Activated T-helper 1 cell treated with anti-CD3 and anti-CD28 coated beads, Interleukin-12 subunit alpha, Interleukin-12 subunit beta, Interleukin-2, Interleukin-4 antibody, amounts not matched to agents 30 ng/mL and 10 ng/mL and 1 ng/mL, durations not matched to agents 14 hours and 24 hours and 36 hours (primary cell): Measurements from ENCODE around the gene P2RX7. TPM values are rescaled to one million over a fixed set of nuclear protein-coding genes. Genes with fewer than 3 reads are reported as not detected.
A peak's percentile ranks its signal among the peaks of the same experiment; 100 is the strongest.
"Not testable (repeated sequence)": the region's sequence is repeated elsewhere in the genome, so short reads cannot be mapped to it uniquely, and the experiment has no call there.

Experiments
- DNase-seq: peaks from one replicate; pipeline ENCODE4 v3.0.0; 2021; ENCODE audit warnings: low spot score
- H3K27ac Mint-ChIP-seq: one replicate; pipeline ENCODE4 v1.8.0; 2021; ENCODE audit warnings: mild to moderate bottlenecking, mixed read lengths
- H3K27me3 Mint-ChIP-seq: one replicate; pipeline ENCODE4 v1.8.0; 2022; ENCODE audit warnings: mild to moderate bottlenecking, moderate library complexity, mixed read lengths; ENCODE audit not compliant: insufficient read depth
- H3K36me3 Mint-ChIP-seq: one replicate; pipeline ENCODE4 v1.8.0; 2021; ENCODE audit warnings: low read depth, mixed read lengths
- H3K4me1 Mint-ChIP-seq: one replicate; pipeline ENCODE4 v1.8.0; 2021; ENCODE audit warnings: low read depth, mixed read lengths
- H3K4me3 Mint-ChIP-seq: one replicate; pipeline ENCODE4 v1.8.0; 2021; ENCODE audit warnings: mild to moderate bottlenecking, moderate library complexity, mixed read lengths
- H3K9me3 Mint-ChIP-seq: one replicate; pipeline ENCODE4 v1.8.0; 2021; ENCODE audit warnings: mixed read lengths
- intact Hi-C: fragments of 100-400 bp; cut with micrococcal nuclease; formaldehyde crosslinking; loops from one replicate; pipeline ENCODE4 v1.15.1; 2024
- total RNA-seq: library from RNA; stranded (reverse); gene quantifications from 2 replicates; pipeline ENCODE4 v1.2.3, GENCODE V29; 2022

The P2RX7 gene
- total RNA-seq, 1 donor from 2014 or later: 8.0 TPM

DNA sequence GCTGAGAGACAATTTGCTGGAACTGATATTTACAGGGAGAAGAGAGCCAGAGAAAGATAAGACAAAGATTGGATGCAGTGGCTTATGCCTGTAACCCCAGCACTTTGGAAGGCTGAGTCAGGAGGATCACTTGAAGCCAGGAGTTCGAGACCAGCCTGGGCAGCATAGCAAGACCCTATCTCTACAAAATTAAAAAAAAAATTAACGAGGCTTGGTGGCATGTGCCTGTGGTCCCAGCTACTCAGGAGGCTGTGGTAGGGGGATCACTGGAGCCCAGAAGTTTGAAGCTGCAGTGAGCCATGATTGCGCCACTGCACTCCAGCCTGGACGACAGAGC is 2.9 kb upstream of the P2RX7 start:
- Mint-ChIP-seq H3K9me3 (no peaks in the 10 kb centered on the region), H3K27ac (peak overlapping the region; percentile 99), H3K4me3 (peak overlapping the region; percentile 68), H3K4me1 (peaks cover 80% of the 10 kb centered on the region), H3K36me3 (peaks cover 3% of the 10 kb centered on the region), H3K27me3 (no peaks in the 10 kb centered on the region)
- no peak for DNase-seq
- intact Hi-C loops: loop anchor here (1.0 to 10.0 kb wide), 7 partner anchors 15 to 443 kb away; partner anchors contain the start of genes OASL and P2RX4

DNA sequence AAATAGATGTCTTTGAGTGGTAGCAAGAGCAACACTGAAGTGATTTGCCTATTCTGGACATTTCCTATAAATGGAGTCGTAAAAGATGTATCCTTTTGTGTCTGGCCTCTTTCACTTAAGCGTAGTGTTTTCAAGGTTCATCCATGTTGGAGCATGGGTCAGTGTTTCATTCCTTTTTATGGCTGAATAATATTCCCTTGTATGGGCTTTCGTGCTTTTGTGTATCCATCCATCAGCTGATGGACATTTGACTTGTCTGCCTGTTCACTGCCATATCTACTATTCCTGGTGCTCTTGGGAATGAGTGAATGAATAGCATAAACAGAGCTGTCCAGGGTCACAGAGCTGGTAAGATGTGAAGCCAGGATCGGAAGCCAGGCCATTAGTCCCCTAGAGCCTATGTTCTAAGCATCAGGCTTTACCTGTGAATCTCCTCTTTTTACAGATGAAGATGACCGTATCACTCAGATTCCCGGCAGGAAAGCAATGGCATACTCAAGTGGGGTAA is 1.8 kb upstream of the P2RX7 start:
- Mint-ChIP-seq H3K9me3 (no peaks in the 10 kb centered on the region), H3K27ac (peak overlapping the region; percentile 18), H3K4me3 (peak overlapping the region; percentile 12), H3K27me3 (no peaks in the 10 kb centered on the region), H3K36me3 (peaks cover 3% of the 10 kb centered on the region), H3K4me1 (peaks cover 76% of the 10 kb centered on the region)
- intact Hi-C loops: no loop called here
- DNase-seq: no peak

DNA sequence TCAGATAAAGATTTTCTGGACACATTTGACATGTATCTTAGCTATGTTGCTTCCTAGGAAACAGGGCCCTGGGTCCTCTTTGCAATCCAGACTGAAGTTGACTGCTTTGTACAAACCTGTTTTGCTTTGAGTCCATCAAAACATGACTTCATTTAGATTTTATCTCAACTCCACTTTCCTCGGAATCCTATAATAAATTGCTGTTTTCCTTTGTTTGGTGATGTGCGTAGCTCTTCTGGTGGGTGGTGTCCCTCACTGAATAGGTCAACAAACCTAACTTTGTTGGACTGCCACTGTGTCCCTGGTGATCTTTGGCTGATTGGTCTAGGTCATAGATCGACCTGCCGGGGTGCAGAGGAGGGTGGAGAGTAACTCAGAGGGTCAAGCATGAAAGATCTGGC is 735 bp upstream of the P2RX7 start:
- no peaks in the 10 kb centered on the region for H3K27me3 Mint-ChIP-seq
- peak overlapping the region; percentile 29 for H3K4me3 Mint-ChIP-seq
- no peaks in the 10 kb centered on the region for H3K9me3 Mint-ChIP-seq
- intact Hi-C loops: no loop called here
- peak overlapping the region; percentile 63 for H3K27ac Mint-ChIP-seq
- DNase-seq: no peak
- H3K4me1 Mint-ChIP-seq: peaks cover 69% of the 10 kb centered on the region
- peaks cover 3% of the 10 kb centered on the region for H3K36me3 Mint-ChIP-seq

DNA sequence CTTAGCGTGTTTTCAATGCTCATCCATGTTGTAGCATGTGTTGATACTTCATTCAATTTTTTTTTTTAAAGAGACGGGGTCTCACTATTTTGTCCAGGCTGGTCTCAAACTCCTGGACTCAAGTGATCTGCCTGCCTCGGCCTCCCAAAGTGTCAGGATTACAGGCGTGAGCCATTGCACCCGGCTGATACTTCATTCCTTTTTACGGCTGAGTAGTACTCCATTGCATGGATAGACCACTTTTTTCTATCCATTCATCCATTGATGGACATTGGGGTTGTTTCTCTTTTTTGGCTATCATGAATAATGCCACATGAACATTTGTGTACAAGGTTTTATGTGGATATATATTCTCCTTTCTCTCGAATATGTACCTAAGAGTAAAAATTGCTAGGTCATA is 1.2 kb downstream of the P2RX7 start:
- Mint-ChIP-seq H3K36me3 (peaks cover 11% of the 10 kb centered on the region), H3K4me3 (peak overlapping the region; percentile 82), H3K27me3 (no peaks in the 10 kb centered on the region), H3K4me1 (peaks cover 56% of the 10 kb centered on the region), H3K27ac (peak overlapping the region; percentile 56), H3K9me3 (no peaks in the 10 kb centered on the region)
- intact Hi-C loops: no loop called here
- no peak for DNase-seq

DNA sequence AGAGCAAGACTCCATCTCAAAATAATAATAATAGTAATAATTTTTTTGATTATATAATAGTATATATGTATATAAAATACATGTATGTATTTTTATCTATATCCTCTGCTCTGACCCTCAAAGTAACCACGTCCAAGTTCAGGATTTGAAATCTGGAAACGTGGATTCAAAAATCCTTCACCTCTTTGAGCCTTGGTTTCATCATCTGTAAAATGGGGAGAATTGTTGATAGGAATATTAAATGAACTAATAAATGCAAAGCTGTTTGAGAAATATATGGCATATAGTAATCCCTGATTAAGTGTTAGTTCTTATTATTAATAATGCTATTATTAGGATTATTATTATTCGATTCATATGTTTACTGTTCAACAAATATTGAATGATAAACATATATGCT is 2.6 kb downstream of the P2RX7 start:
- no peaks in the 10 kb centered on the region for H3K9me3 Mint-ChIP-seq
- intact Hi-C loops: no loop called here
- no peaks in the 10 kb centered on the region for H3K27me3 Mint-ChIP-seq
- H3K4me1 Mint-ChIP-seq: peaks cover 41% of the 10 kb centered on the region
- no peak overlapping the region for H3K27ac Mint-ChIP-seq
- no peak overlapping the region for H3K4me3 Mint-ChIP-seq
- DNase-seq: no peak
- H3K36me3 Mint-ChIP-seq: peaks cover 11% of the 10 kb centered on the region

DNA sequence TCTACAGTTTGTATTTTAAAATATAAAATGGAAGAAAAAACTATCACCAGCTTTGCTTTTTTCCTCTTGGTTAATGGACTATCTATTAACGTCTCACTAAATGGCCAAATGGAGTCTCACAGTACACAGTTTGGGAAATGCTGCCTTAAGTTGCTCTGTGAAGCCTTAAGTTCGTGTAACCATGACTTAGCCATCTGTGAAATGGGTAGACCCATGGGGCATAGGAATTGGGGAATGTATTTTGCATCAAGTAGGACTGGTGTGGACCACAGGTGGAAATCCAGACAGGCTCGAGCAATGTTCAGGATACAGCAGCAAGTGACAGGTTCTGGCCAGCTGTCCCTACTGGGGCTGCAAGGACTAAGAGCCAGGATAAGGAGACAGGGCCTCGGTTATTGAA is 4.8 kb downstream of the P2RX7 start:
- H3K27me3 Mint-ChIP-seq: no peaks in the 10 kb centered on the region
- no peak overlapping the region for H3K4me3 Mint-ChIP-seq
- intact Hi-C loops: no loop called here
- no peak overlapping the region for H3K27ac Mint-ChIP-seq
- H3K4me1 Mint-ChIP-seq: peaks cover 21% of the 10 kb centered on the region
- H3K36me3 Mint-ChIP-seq: peaks cover 19% of the 10 kb centered on the region
- DNase-seq: no peak
- H3K9me3 Mint-ChIP-seq: peaks cover 3% of the 10 kb centered on the region

DNA sequence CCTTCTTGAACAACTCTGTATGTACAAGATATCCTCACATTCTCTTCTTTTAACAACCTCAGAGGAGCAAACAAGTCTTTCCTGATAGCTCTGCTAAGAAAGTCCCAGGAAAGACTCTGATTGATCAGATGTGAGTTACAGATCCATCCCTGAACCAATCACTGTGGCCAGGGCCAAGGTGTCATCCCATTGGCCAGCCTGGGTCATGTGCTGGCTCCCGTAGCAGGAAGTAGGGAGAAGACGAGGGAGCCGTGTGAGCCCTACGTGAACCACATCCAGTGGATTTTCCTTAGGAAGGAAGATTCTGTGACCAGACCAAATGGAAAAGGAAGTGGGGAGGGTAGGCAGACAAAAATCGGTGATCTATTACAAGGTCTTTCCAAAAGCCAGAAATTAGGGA is 5.6 kb downstream of the P2RX7 start:
- Mint-ChIP-seq H3K4me3 (no peak overlapping the region), H3K27ac (no peak overlapping the region), H3K9me3 (peaks cover 4% of the 10 kb centered on the region), H3K36me3 (peaks cover 22% of the 10 kb centered on the region), H3K27me3 (no peaks in the 10 kb centered on the region), H3K4me1 (peaks cover 14% of the 10 kb centered on the region)
- intact Hi-C loops: no loop called here
- no peak for DNase-seq

DNA sequence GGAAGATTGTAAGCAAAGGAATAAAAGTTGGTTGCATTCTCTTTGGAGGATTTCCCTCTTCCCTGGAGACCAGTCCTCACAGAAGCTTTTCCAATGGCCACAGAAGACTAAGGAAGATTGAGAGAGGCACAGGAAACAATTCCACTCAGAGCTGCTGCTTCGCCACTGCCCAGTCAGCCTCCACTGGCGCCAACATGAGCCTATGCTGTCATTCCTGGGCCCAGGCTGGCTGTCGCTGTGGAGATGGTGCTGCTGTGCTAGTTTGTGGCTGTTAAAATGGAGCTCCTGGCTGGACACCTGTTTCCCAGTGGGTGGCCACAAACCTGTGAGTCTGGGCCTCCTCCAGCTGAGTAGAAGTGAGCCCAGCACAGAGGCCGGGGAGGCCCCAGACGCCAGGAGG is 6.6 kb downstream of the P2RX7 start:
- DNase-seq: no peak
- H3K4me1 Mint-ChIP-seq: peaks cover 13% of the 10 kb centered on the region
- H3K4me3 Mint-ChIP-seq: no peak overlapping the region
- no peaks in the 10 kb centered on the region for H3K27me3 Mint-ChIP-seq
- intact Hi-C loops: no loop called here
- peaks cover 4% of the 10 kb centered on the region for H3K9me3 Mint-ChIP-seq
- peaks cover 23% of the 10 kb centered on the region for H3K36me3 Mint-ChIP-seq
- no peak overlapping the region for H3K27ac Mint-ChIP-seq

DNA sequence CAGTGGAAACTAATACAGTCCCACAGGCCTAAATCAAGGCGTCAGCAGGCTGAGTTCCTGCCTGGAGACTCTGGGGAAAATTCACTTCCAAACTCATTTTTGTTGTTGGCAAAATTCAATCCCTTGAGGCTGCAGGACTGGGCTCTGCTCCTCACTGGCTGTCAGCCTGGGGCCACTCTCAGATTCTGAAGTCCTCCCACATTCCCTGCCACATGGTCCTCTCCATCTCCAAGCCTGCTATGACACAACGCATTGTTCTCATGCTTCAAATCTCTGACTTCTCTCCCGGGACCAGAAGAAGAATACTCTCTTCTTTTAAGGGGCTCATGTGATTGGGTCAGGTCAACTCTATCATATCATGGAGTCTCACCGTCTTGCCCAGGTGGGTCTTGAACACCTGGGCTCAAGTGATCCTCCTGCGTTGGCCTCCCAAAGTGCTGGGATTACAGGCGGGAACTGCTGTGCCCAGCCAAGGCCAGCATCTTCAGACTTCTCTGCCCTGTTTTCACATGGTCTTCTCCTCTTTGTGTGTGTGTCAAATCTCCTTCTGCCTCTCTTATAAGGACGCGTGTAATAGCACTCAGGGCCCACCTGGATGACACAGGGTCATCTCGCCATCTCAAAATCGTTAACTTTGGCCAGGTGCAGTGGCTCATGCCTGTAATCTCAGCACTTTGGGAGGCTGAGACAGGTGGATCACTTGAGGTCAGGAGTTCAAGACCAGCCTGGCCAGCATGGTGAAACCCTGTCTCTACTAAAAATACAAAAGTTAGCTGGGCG is 9.7 kb downstream of the P2RX7 start:
- intact Hi-C loops: no loop called here
- DNase-seq: no peak
- no peak overlapping the region for H3K27ac Mint-ChIP-seq
- no peaks in the 10 kb centered on the region for H3K27me3 Mint-ChIP-seq
- peaks cover 38% of the 10 kb centered on the region for H3K36me3 Mint-ChIP-seq
- no peak overlapping the region for H3K4me3 Mint-ChIP-seq
- peaks cover 27% of the 10 kb centered on the region for H3K4me1 Mint-ChIP-seq
- H3K9me3 Mint-ChIP-seq: peaks cover 4% of the 10 kb centered on the region

DNA sequence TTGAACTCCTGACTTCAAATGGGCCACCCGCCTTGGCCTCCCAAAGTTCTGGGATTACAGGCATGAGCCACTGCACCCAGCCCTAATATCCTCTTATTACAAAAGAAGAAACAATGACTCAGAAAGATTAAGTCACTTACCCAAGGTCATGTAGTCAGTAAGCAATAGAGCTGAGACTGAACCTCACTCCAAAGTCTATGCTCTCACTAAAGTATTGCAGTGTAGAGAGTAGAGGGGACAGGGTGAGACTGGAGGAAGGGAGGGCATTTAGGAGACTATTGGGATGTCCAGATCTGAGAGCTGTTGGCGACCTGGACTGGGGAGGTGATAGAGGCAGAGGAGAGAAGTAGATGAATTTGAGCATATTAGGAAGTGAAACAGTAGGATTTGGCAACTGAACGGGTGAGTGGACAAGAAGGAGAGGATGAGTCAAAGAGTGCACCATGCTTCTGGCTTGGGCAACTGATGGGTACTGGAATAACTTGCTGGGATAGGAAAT is 11.8 kb downstream of the P2RX7 start:
- Mint-ChIP-seq H3K9me3 (peaks cover 4% of the 10 kb centered on the region), H3K27ac (peak overlapping the region; percentile 81), H3K27me3 (no peaks in the 10 kb centered on the region), H3K36me3 (peaks cover 38% of the 10 kb centered on the region), H3K4me3 (peak overlapping the region; percentile 58), H3K4me1 (peaks cover 27% of the 10 kb centered on the region)
- intact Hi-C loops: loop anchor here (1.0 to 2.0 kb wide), 2 partner anchors 15 to 66 kb away; partner anchors contain the start of gene P2RX4
- no peak for DNase-seq

DNA sequence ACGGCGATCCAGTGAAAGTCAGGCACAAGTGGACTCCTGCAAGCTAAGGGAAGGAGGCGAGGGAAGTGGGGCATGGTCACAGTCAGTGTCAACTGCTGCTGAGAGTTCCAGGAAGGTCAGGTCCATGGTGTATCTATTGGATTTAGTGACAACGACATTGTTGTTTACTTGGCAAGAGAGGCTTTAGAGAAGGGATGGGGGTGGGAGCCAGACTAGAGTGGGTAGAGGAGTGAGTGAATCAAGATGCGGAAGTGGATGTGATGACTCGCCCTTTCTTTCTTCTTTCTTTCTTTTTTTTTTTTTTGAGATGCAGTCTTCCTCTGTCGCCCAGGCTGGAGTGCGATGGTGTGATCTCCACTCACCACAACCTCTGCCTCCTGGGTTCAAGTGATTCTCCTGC is 12.5 kb downstream of the P2RX7 start:
- H3K4me3 Mint-ChIP-seq: peak overlapping the region; percentile 25
- peaks cover 4% of the 10 kb centered on the region for H3K9me3 Mint-ChIP-seq
- DNase-seq: peak; percentile 27
- H3K36me3 Mint-ChIP-seq: peaks cover 42% of the 10 kb centered on the region
- H3K27ac Mint-ChIP-seq: peak overlapping the region; percentile 81
- H3K27me3 Mint-ChIP-seq: no peaks in the 10 kb centered on the region
- intact Hi-C loops: loop anchor here (2.0 to 5.0 kb wide), 2 partner anchors 37 to 66 kb away; partner anchors contain the start of gene P2RX4
- peaks cover 27% of the 10 kb centered on the region for H3K4me1 Mint-ChIP-seq

DNA sequence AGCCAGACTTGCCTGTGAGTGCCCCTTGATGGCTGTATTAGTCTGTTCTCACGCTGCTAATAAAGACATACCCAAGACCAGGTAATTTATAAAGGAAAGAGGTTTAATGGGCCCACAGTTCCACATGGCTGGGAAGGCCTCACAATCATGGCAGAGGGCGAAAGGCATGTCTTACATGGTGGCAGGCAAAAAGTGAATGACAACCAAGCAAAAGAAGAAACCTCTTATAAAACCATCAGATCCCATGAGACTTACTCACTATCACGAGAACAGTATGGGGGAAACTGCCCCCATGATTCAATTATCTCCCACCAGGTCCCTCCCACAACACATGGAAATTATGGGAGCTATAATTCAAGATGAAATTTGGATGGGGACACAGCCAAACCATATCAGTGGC is 16.6 kb downstream of the P2RX7 start:
- intact Hi-C loops: loop anchor here (5.0 kb wide), 1 partner anchor 33 kb away; no protein-coding TSS in a partner anchor
- not testable (repeated sequence) for H3K4me3 Mint-ChIP-seq, H3K27ac Mint-ChIP-seq, H3K27me3 Mint-ChIP-seq, H3K9me3 Mint-ChIP-seq, DNase-seq
- peaks cover 19% of the 10 kb centered on the region for H3K4me1 Mint-ChIP-seq
- H3K36me3 Mint-ChIP-seq: peaks cover 29% of the 10 kb centered on the region

DNA sequence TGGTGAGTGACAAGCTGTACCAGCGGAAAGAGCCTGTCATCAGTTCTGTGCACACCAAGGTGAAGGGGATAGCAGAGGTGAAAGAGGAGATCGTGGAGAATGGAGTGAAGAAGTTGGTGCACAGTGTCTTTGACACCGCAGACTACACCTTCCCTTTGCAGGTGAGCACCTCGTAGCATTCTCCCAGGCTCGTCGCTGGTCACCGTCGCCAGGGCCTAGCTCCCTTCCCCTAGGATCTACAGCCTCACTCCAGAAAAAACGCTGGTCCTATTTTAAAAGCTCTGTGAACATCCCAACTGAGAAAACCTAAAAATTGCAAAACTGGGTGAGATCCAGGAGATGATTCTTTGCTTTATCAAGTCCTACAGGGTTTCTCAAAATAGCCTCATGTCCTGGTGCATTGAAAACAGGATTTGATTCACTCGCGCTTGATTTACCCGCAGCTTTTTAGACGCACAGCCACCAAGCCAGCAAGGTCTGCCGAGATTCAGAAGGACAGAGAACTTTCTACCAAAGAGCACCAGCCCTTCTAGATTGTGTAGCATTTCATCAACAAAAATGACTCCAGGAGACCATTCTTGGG is 22.2 kb downstream of the P2RX7 start:
- no peak overlapping the region for H3K27ac Mint-ChIP-seq
- no peak for DNase-seq
- H3K9me3 Mint-ChIP-seq: peaks cover 15% of the 10 kb centered on the region
- peaks cover 2% of the 10 kb centered on the region for H3K27me3 Mint-ChIP-seq
- peaks cover 11% of the 10 kb centered on the region for H3K4me1 Mint-ChIP-seq
- peaks cover 40% of the 10 kb centered on the region for H3K36me3 Mint-ChIP-seq
- intact Hi-C loops: no loop called here
- no peak overlapping the region for H3K4me3 Mint-ChIP-seq
